Measurements from ENCODE around the gene LIN28B. TPM values are rescaled to one million over a fixed set of nuclear protein-coding genes. Genes with fewer than 3 reads are reported as not detected.

Gene LIN28B
- polyA plus RNA-seq, 1 donor from 2014 or later, result 19.1 TPM

DNA sequence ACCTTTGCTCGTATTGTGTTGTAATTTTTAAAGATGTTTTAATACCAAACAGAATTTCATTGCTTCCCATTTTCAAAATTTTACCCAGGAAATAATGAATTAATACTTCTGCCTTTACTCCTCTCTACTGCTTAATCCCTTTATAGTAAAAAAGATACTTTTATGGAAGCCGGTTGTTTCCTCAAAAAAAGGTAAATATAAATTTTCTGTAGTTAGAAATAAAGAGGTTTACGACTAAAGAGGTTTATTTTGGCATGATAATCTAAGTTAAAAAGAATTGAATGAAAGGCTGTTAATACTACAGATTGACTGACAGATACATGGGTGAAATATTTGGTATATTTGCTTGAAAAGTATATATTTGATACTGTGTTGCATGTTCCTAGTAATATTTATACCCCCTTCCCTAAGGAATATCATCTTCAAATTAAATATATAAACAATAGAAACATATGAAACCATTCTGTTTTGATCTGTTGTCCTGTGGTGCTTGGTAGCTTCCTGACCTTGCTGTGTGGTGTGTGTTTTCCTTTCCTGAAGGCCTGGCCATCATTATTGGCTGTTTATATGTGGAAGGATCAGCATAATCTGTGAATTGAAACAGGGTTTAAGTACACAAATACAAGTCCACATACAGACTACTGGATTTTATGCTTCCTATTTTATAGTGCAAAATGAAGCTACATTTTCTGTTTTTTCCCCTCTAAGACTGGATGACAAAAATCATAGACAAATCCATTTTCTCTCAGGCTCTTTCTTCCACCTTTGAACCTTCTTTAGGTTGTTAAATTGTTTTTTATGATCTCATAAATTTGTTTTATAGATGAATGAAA lies 2.3 kb downstream of the LIN28B start:
- peak overlapping the region; percentile 82 for H3K27ac ChIP-seq (ENCODE audit: low read length)
- TF ChIP-seq MXI1 (conservative IDR thresholded peaks at IDR 0.05; ENCODE audit: poor library complexity, severe bottlenecking), result no peak
- peak overlapping the region; percentile 67 for H3K4me3 ChIP-seq (ENCODE audit: low read length)
- peaks cover 3% of the 10 kb centered on the region for H3K36me3 ChIP-seq (ENCODE audit: insufficient read depth, low read length)
- H3K9me3 ChIP-seq (ENCODE audit: low read length), result no peaks in the 10 kb centered on the region
- H3K9ac ChIP-seq (ENCODE audit: low read length), result peak overlapping the region; percentile 59
- H3F3A ChIP-seq (ENCODE audit: insufficient read depth, low read length, poor library complexity, severe bottlenecking), result peaks cover 4% of the 10 kb centered on the region
- no peaks in the 10 kb centered on the region for H4K20me1 ChIP-seq (ENCODE audit: insufficient read depth)
- no peak overlapping the region for H2AFZ ChIP-seq (ENCODE audit: low read depth, low read length)
- H3K79me2 ChIP-seq (replicated peaks; ENCODE audit: insufficient read depth, low read length), result peaks cover 94% of the 10 kb centered on the region
- H3K27me3 ChIP-seq (ENCODE audit: insufficient read depth, low read depth, low read length), result peaks cover 5% of the 10 kb centered on the region
- peak overlapping the region; percentile 79 for H3K4me2 ChIP-seq (ENCODE audit: low read length)
- H3K9me2 ChIP-seq (ENCODE audit: insufficient read depth, low read length), result no peaks in the 10 kb centered on the region

DNA sequence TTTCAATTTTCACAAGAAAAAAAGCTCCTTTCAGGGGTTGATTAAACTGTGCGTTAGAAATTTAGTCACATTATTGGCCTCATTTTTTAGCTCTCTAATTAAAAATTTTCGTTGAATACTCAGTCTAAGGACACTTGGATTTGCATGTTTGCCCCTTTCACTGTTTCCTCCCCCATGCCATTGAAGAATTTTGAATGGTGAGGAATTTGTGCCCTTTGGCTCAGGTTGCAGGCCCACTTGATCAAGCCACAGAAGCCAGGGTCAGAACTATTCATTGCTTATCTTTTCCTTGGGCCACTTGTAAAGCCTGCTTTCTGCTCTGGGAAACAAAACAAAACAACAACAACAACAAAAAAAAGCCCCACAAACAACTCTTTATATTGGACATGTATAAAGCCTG lies 12.2 kb downstream of the LIN28B start:
- TF ChIP-seq TAF1 (IDR thresholded peaks at IDR 0.05; ENCODE audit: low read depth) (no peak), EP300 (conservative IDR thresholded peaks at IDR 0.05; ENCODE audit: poor library complexity, severe bottlenecking) (no peak), MXI1 (conservative IDR thresholded peaks at IDR 0.05; ENCODE audit: poor library complexity, severe bottlenecking) (no peak), EZH2 (IDR thresholded peaks at IDR 0.05; ENCODE audit: borderline replicate concordance, insufficient read depth, low read length, poor library complexity, severe bottlenecking) (no peak)
- no peak overlapping the region for H3K9ac ChIP-seq (ENCODE audit: low read length)
- no peaks in the 10 kb centered on the region for H3F3A ChIP-seq (ENCODE audit: insufficient read depth, low read length, poor library complexity, severe bottlenecking)
- H3K9me2 ChIP-seq (ENCODE audit: insufficient read depth, low read length), result no peaks in the 10 kb centered on the region
- H3K9me3 ChIP-seq (ENCODE audit: low read length), result no peaks in the 10 kb centered on the region
- H4K20me1 ChIP-seq (ENCODE audit: insufficient read depth), result no peaks in the 10 kb centered on the region
- H3K27me3 ChIP-seq (ENCODE audit: insufficient read depth, low read depth, low read length), result no peaks in the 10 kb centered on the region
- H3K36me3 ChIP-seq (ENCODE audit: insufficient read depth, low read length), result no peaks in the 10 kb centered on the region
- H3K4me2 ChIP-seq (ENCODE audit: low read length), result no peak overlapping the region
- H3K27ac ChIP-seq (ENCODE audit: low read length), result no peak overlapping the region
- H2AFZ ChIP-seq (ENCODE audit: low read depth, low read length), result no peak overlapping the region
- peaks cover 89% of the 10 kb centered on the region for H3K79me2 ChIP-seq (replicated peaks; ENCODE audit: insufficient read depth, low read length)
- no peak overlapping the region for H3K4me3 ChIP-seq (ENCODE audit: low read length)

DNA sequence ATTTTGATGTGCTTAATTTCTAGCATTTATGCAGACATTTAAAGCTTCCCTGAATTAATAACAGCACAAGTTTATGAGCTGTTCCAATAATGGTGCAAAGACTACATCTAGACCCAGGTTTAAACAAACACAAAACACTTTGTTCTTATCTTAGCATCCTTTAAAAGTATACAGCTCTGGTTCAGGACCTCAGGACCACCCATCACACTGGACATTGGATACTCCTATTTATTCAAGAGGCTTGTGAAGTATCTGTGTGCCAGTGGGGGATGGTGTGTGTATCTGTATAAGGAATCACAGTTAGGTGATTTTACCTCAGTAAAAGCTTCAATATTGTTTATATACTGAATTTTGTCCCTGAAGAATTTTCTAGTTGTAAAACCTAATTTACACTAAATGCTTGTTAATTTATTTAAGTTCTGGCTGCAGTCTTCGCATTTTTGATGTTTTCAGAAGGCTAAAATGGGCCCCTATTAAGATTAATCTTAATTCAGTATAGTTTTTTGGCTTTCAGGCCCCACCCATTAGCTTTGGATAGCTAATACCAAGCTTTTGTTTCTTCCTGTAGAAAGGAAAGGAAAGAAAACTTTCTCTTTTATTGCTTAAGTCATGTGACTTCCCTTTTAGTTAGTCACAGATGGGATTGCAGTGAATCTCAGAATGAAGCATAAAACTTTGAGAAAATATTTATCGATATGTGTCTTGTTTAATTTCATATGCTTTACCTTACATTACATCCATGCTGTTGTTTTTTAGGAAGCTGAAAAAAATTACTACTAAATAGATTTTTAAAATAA lies 13.1 kb downstream of the LIN28B start:
- no peaks in the 10 kb centered on the region for H3F3A ChIP-seq (ENCODE audit: insufficient read depth, low read length, poor library complexity, severe bottlenecking)
- no peak for TF ChIP-seq EP300 (conservative IDR thresholded peaks at IDR 0.05; ENCODE audit: poor library complexity, severe bottlenecking)
- TF ChIP-seq, protein P1, sequence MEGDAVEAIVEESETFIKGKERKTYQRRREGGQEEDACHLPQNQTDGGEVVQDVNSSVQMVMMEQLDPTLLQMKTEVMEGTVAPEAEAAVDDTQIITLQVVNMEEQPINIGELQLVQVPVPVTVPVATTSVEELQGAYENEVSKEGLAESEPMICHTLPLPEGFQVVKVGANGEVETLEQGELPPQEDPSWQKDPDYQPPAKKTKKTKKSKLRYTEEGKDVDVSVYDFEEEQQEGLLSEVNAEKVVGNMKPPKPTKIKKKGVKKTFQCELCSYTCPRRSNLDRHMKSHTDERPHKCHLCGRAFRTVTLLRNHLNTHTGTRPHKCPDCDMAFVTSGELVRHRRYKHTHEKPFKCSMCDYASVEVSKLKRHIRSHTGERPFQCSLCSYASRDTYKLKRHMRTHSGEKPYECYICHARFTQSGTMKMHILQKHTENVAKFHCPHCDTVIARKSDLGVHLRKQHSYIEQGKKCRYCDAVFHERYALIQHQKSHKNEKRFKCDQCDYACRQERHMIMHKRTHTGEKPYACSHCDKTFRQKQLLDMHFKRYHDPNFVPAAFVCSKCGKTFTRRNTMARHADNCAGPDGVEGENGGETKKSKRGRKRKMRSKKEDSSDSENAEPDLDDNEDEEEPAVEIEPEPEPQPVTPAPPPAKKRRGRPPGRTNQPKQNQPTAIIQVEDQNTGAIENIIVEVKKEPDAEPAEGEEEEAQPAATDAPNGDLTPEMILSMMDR (IDR thresholded peaks at IDR 0.05; ENCODE audit: poor library complexity, severe bottlenecking), result no peak
- no peak for TF ChIP-seq SMC3 (conservative IDR thresholded peaks at IDR 0.05; ENCODE audit: poor library complexity)
- TF ChIP-seq RAD21 (conservative IDR thresholded peaks at IDR 0.05), result no peak
- TF ChIP-seq POLR2AphosphoS5 (IDR thresholded peaks at IDR 0.05), result no peak
- no peak for TF ChIP-seq EZH2 (IDR thresholded peaks at IDR 0.05; ENCODE audit: borderline replicate concordance, insufficient read depth, low read length, poor library complexity, severe bottlenecking)
- no peak for TF ChIP-seq MXI1 (conservative IDR thresholded peaks at IDR 0.05; ENCODE audit: poor library complexity, severe bottlenecking)
- TF ChIP-seq, protein P2, sequence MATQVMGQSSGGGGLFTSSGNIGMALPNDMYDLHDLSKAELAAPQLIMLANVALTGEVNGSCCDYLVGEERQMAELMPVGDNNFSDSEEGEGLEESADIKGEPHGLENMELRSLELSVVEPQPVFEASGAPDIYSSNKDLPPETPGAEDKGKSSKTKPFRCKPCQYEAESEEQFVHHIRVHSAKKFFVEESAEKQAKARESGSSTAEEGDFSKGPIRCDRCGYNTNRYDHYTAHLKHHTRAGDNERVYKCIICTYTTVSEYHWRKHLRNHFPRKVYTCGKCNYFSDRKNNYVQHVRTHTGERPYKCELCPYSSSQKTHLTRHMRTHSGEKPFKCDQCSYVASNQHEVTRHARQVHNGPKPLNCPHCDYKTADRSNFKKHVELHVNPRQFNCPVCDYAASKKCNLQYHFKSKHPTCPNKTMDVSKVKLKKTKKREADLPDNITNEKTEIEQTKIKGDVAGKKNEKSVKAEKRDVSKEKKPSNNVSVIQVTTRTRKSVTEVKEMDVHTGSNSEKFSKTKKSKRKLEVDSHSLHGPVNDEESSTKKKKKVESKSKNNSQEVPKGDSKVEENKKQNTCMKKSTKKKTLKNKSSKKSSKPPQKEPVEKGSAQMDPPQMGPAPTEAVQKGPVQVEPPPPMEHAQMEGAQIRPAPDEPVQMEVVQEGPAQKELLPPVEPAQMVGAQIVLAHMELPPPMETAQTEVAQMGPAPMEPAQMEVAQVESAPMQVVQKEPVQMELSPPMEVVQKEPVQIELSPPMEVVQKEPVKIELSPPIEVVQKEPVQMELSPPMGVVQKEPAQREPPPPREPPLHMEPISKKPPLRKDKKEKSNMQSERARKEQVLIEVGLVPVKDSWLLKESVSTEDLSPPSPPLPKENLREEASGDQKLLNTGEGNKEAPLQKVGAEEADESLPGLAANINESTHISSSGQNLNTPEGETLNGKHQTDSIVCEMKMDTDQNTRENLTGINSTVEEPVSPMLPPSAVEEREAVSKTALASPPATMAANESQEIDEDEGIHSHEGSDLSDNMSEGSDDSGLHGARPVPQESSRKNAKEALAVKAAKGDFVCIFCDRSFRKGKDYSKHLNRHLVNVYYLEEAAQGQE (IDR thresholded peaks at IDR 0.05; ENCODE audit: borderline replicate concordance), result no peak
- no peak for TF ChIP-seq TAF1 (IDR thresholded peaks at IDR 0.05; ENCODE audit: low read depth)
- H3K9ac ChIP-seq (ENCODE audit: low read length), result no peak overlapping the region
- no peak overlapping the region for H3K4me2 ChIP-seq (ENCODE audit: low read length)
- H3K27me3 ChIP-seq (ENCODE audit: insufficient read depth, low read depth, low read length), result no peaks in the 10 kb centered on the region
- H3K27ac ChIP-seq (ENCODE audit: low read length), result no peak overlapping the region
- H3K4me3 ChIP-seq (ENCODE audit: low read length), result no peak overlapping the region
- H3K9me3 ChIP-seq (ENCODE audit: low read length), result no peaks in the 10 kb centered on the region
- H3K36me3 ChIP-seq (ENCODE audit: insufficient read depth, low read length), result no peaks in the 10 kb centered on the region
- no peaks in the 10 kb centered on the region for H3K9me2 ChIP-seq (ENCODE audit: insufficient read depth, low read length)
- H2AFZ ChIP-seq (ENCODE audit: low read depth, low read length), result no peak overlapping the region
- peaks cover 84% of the 10 kb centered on the region for H3K79me2 ChIP-seq (replicated peaks; ENCODE audit: insufficient read depth, low read length)
- H4K20me1 ChIP-seq (ENCODE audit: insufficient read depth), result no peaks in the 10 kb centered on the region

Measured in neural cell (in vitro differentiated cells).